ENCODE results near the gene SERTAD3. TPM values are rescaled to one million over a fixed set of nuclear protein-coding genes. Genes with fewer than 3 reads are reported as not detected.

The SERTAD3 gene, protein sequence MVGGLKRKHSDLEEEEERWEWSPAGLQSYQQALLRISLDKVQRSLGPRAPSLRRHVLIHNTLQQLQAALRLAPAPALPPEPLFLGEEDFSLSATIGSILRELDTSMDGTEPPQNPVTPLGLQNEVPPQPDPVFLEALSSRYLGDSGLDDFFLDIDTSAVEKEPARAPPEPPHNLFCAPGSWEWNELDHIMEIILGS
- total RNA-seq = 10 to 100 TPM; 15.6 to 23.4 (median 19.9) TPM

DNA sequence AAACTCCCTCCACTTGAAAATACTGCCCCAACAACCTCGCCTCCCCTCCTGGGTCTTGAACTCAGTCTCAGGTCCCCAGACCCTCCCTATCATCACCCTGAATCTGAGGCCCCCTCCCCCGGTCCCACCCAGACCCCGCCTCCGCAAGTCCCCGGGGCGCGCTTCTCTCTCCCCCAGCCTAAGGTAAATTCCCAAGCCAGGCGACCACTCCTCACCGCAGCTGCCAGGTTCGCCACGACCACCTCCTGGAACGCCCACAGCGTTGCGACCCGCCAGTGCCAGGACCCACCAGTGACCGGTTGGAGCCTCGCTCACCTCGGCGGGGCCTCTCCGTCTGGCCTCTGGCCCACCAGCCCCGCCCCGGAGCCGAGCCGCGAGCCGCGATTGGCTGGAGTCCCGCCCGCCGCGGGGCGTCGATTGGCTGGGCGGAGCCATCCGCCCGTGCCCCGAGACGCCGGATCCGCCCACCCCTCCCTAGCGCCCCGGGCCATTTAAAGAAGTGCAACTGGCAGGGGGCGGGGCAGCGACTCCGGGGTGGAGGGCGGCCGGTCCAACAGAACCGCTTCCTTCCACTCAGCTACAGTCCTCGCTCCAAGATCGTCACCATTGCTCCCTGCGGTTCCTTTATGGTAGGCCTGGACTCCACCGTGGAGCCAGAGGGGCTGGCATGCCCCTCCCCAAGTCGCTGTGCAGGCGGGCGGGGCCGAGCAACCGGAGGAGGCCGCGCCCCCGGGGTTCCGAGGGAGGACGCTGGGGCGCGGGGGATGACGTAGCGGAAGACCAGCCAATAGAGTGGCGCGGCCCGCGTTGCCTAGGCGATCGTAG is at the start of gene SERTAD3:
Gene SERTAD3 (minus strand): TSS at position 336 of the 825 bp plus-strand sequence. CDS start 2,255 bp downstream, outside the sequence.
- Histone ChIP-seq H3K4me1 (peaks cover 0 to 34% (median 9%) of the 10 kb centered on the region in 4 donors), H3K27ac (peak within 1 kb of the TSS; percentile 99 to 100 (median 99)), H3K4me3 (peak within 1 kb of the TSS; percentile 59 to 97 (median 88)), H3K27me3 (no peaks in the 10 kb centered on the region), H3K9me3 (no peaks in the 10 kb centered on the region), H3K36me3 (peaks cover 0 to 47% (median 0%) of the 10 kb centered on the region in 3 donors)
- TF ChIP-seq, protein P1, sequence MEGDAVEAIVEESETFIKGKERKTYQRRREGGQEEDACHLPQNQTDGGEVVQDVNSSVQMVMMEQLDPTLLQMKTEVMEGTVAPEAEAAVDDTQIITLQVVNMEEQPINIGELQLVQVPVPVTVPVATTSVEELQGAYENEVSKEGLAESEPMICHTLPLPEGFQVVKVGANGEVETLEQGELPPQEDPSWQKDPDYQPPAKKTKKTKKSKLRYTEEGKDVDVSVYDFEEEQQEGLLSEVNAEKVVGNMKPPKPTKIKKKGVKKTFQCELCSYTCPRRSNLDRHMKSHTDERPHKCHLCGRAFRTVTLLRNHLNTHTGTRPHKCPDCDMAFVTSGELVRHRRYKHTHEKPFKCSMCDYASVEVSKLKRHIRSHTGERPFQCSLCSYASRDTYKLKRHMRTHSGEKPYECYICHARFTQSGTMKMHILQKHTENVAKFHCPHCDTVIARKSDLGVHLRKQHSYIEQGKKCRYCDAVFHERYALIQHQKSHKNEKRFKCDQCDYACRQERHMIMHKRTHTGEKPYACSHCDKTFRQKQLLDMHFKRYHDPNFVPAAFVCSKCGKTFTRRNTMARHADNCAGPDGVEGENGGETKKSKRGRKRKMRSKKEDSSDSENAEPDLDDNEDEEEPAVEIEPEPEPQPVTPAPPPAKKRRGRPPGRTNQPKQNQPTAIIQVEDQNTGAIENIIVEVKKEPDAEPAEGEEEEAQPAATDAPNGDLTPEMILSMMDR (IDR thresholded peaks at IDR 0.05) = peak in 1 of 5 experiments; percentile 44
- TF ChIP-seq EP300 (IDR thresholded peaks at IDR 0.05) = peak; percentile 77 to 97
- TF ChIP-seq POLR2A (IDR thresholded peaks at IDR 0.05) = peak; percentile 97 to 99
- WGBS, 2 donors = 0 to 2% methylated on average over 26 to 49 of the region's 72 CpGs
- DNase-seq (ENCODE audit: low spot score in 2 of 2) = peak; percentile 97 to 98

DNA sequence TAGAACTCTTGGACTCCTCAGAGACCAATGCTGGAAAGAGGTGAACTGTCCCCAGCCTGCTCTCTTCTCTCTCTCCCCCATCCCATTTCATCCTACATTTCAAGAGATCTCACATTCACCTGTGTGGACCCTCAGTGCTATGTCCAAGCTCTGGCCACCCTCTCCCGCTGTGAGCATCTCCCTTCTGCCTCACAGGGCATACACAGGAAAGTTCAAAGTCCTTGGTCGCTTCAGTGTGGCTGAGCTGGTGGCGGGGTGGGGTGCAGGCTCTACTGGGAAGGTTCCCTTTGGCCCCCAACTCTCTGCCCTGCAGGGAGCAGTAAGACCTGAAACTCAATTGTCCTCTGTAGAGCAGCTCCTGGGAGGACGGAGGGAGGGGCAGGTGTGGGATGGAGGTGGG is 49.6 kb upstream of the SERTAD3 start:
- Histone ChIP-seq H3K9me3 (no peaks in the 10 kb centered on the region), H3K27ac (no peak overlapping the region), H3K4me3 (no peak overlapping the region), H3K36me3 (peaks cover 0 to 56% (median 0%) of the 10 kb centered on the region in 3 donors), H3K27me3 (no peaks in the 10 kb centered on the region), H3K4me1 (no peaks in the 10 kb centered on the region)
- 52 to 59% methylated on average over 4 of the region's 4 CpGs for WGBS, 2 donors
- TF ChIP-seq EP300 (IDR thresholded peaks at IDR 0.05) (no peak), POLR2A (IDR thresholded peaks at IDR 0.05) (no peak)
- TF ChIP-seq, protein P1 (IDR thresholded peaks at IDR 0.05) = no peak
- no peak for DNase-seq (ENCODE audit: low spot score in 2 of 2)

DNA sequence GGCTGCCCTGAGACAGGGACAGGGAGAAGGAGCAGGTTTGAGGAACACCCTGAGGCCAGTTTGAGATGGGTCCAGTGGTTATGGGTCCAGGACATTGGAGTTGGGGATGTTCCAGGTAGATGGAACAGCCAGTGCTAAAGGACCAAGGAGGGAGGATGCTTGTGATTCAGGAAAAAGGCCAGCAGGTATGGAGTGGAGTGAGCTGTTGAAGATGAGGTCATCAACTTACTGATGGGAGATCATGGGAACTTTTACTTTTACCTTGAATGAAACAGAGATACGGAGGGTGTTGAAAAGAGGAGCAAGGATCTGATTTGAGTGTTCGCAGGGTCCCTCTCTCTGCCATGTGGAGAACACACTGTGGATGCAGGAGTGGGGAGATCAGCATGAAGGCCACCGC is 48.1 kb upstream of the SERTAD3 start:
- Histone ChIP-seq H3K36me3 (peaks cover 0 to 47% (median 0%) of the 10 kb centered on the region in 3 donors), H3K9me3 (no peaks in the 10 kb centered on the region), H3K4me1 (peaks cover 0 to 8% (median 2%) of the 10 kb centered on the region in 4 donors), H3K27ac (no peak overlapping the region), H3K4me3 (no peak overlapping the region), H3K27me3 (peaks cover 0 to 9% of the 10 kb centered on the region in 2 donors)
- TF ChIP-seq, protein P1 (IDR thresholded peaks at IDR 0.05) = no peak
- TF ChIP-seq EP300 (IDR thresholded peaks at IDR 0.05) (no peak), POLR2A (IDR thresholded peaks at IDR 0.05) (no peak)
- WGBS, 2 donors = 86 to 98% methylated on average over 3 of the region's 3 CpGs
- DNase-seq (ENCODE audit: low spot score in 2 of 2) = no peak

DNA sequence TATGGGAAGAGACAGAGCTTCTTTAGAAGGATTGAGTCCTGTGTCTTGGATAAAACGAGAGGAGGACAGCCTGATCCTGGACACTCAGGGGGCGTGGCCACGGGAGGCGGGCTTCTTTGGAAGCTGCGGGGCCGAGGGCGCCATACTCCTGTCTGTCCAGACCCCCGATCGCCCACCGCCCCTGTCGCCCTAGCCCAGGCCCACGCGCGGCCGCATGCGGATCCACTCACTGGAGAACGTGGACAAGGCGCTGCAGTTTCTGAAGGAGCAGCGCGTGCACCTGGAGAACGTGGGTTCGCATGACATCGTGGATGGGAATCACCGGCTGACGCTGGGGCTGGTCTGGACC is 45.7 kb upstream of the SERTAD3 start:
- whole genome bisulfite sequencing, 2 donors = 64 to 68% methylated on average over 15 to 25 of the region's 25 CpGs
- H3K4me3 ChIP-seq = no peak overlapping the region

More for the DNA sequence above, 45.7 kb upstream of the SERTAD3 start:
- H3K27ac ChIP-seq = no peak overlapping the region
- peaks cover 0 to 8% (median 2%) of the 10 kb centered on the region in 4 donors for H3K4me1 ChIP-seq
- H3K36me3 ChIP-seq = peaks cover 0 to 28% (median 0%) of the 10 kb centered on the region in 3 donors
- H3K27me3 ChIP-seq = peaks cover 0 to 9% of the 10 kb centered on the region in 2 donors
- no peaks in the 10 kb centered on the region for H3K9me3 ChIP-seq
- TF ChIP-seq POLR2A (IDR thresholded peaks at IDR 0.05) = no peak
- no peak for TF ChIP-seq EP300 (IDR thresholded peaks at IDR 0.05)
- TF ChIP-seq, protein P1 (IDR thresholded peaks at IDR 0.05) = no peak
- no peak for DNase-seq (ENCODE audit: low spot score in 2 of 2)
